Fibroblast of villous mesenchyme (primary cell): ENCODE measurements around the gene TNNI3. TPM values are rescaled to one million over a fixed set of nuclear protein-coding genes. Genes with fewer than 3 reads are reported as not detected.
"Not testable (repeated sequence)": the region's sequence is repeated elsewhere in the genome, so short reads cannot be mapped to it uniquely, and the experiment has no call there.

Source experiments
- DNase-seq: peaks from one replicate; pipeline ENCODE4 v3.0.0-alpha.2; 2010; ENCODE audit warnings: low read depth
- H3K4me3 ChIP-seq: 2 replicates; pipeline ENCODE4 v1.5.1; 2011; ENCODE audit warnings: low read depth, mild to moderate bottlenecking, low read length
- total RNA-seq: library from RNA; depleted of rRNA; stranded (reverse); fragments of >200 nt; gene quantifications from 2 replicates; pipeline ENCODE4 v1.2.3, GENCODE V29; 2012
- TF ChIP-seq, protein P1 (sequence below): IDR thresholded peaks from 2 replicates; pipeline ENCODE4 v1.5.1; 2012; ENCODE audit warnings: low read depth, mild to moderate bottlenecking, low read length; ENCODE audit not compliant: insufficient read depth

The TNNI3 gene
- total RNA-seq, 1 donor: not detected

- no peak overlapping the region for H3K4me3 ChIP-seq
- TF ChIP-seq, protein P1, sequence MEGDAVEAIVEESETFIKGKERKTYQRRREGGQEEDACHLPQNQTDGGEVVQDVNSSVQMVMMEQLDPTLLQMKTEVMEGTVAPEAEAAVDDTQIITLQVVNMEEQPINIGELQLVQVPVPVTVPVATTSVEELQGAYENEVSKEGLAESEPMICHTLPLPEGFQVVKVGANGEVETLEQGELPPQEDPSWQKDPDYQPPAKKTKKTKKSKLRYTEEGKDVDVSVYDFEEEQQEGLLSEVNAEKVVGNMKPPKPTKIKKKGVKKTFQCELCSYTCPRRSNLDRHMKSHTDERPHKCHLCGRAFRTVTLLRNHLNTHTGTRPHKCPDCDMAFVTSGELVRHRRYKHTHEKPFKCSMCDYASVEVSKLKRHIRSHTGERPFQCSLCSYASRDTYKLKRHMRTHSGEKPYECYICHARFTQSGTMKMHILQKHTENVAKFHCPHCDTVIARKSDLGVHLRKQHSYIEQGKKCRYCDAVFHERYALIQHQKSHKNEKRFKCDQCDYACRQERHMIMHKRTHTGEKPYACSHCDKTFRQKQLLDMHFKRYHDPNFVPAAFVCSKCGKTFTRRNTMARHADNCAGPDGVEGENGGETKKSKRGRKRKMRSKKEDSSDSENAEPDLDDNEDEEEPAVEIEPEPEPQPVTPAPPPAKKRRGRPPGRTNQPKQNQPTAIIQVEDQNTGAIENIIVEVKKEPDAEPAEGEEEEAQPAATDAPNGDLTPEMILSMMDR: no peak
- DNase-seq: peak; percentile 16
Observed at GRCh38 chr19:55112777-55113569, 44.6 kb downstream of the TNNI3 start.

DNA sequence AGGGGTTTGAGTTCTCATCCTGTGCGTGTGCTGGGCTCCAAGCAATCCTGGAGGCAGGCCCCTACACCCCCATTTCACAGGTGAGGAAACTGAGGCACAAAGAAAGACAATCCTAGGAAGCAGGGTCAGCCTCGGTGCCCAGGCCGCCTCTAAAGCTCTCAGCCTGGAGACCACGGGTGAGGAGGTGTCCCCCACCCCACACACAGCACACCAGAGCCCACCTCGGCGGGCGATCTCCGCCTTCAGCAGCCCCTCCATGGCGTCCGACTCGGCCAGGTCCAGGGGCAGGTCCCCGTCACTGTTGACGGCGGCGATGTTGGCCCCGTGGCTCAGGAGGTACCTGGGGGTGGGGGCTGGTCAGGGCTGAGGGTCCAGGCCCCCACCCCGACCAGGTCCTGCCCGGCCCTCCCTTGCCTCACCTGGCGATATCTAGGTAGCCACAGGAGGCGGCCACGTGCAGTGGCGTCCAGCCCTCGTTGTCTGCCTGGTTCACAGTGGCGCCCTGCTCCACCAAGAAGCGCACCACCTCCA, 45.2 kb downstream of the TNNI3 start:
- no peak for DNase-seq
- H3K4me3 ChIP-seq: no peak overlapping the region
- TF ChIP-seq, protein P1: no peak

DNA sequence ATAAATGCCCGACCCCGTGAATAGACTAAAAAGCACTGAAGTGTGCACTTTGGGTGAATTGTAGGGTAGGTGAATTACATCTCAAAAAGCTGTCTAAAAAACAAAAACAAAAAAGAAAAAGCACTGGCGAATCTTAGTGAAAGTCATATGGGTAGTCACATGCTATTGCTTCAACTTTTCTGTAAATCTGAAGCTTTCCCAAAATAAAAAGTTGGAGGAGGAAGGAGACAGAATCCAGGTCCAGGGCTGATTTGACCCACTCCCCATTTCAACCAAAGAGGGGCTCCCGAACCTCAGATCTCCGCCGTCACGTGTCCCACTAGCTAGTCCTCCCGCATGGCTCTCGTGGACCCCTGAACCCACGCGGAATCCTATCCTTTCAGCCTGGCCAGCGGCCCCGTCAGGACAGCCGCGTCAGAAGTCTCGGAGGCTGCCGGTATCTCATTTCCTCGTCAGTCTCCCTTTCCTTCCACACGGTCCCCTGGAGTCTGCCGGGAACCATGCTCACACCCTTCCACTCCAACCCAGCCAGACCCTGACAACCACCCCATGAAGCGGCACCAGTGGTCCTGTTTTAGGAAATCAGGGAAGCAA, 46.2 kb downstream of the TNNI3 start:
- H3K4me3 ChIP-seq: no peak overlapping the region
- peak; percentile 17 for DNase-seq
- TF ChIP-seq, protein P1: no peak

GRCh38 chr19:55109527-55110291, 47.8 kb downstream of the TNNI3 start:
- TF ChIP-seq, protein P1: no peak
- H3K4me3 ChIP-seq: no peak overlapping the region
- no peak for DNase-seq

DNA sequence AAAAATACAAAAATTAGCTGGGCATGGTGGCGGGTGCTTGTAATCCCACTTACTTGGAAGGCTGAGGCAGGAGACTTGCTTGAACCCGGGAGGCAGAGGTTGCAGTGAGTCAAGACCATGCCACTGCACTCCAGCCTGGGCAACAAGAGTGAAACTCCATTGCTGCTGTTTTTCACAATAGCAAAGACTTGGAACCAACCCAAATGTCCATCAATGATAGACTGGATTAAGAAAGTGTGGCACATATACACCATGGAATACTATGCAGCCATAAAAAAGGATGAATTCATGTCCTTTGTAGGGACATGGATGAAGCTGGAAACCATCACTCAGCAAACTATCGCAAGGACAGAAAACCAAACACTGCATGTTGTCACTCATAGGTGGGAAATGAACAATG, 50.3 kb downstream of the TNNI3 start:
- H3K4me3 ChIP-seq, DNase-seq: not testable (repeated sequence)

DNA sequence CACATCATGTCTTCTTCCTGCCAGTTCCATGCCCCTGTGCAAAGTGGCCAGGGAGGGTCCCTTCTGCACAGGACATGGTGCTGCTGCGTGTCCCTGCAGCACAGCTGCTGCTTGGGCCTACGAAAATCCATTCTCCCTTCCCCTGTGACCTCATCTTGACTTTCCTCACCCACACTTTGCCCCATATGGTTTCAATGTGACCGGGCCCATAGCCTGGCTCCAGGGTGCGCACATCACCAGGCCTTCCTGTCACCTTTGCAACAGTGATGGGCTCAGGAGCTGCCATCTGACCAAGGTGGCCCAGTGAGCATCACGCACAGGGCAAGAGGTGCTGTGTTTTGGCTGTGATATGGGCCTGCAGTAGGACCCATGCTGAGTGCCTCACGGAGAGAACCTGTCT, 50.9 kb downstream of the TNNI3 start:
- DNase-seq: no peak
- TF ChIP-seq, protein P1: no peak
- H3K4me3 ChIP-seq: no peak overlapping the region

DNA sequence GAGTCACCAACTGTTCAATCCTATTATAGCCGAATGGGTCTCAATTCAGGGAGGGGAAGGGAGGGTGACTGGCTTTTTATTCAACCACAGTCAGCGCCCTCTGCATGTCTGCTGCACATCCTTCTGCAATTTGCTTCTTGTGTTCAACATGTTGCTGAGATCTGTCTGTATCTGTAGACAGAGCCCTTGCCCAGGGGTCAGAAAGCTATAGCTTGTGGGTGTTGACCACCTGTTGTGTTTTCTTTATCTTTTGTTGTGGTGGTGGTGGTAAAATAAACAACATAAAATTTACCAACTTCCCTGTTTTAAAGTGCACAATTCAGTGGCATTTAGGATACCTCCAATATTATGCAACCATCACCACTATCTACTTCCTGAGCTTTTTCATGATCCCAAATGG, 52.3 kb downstream of the TNNI3 start:
- H3K4me3 ChIP-seq: no peak overlapping the region
- DNase-seq: no peak
- TF ChIP-seq, protein P1: no peak
